ENCODE results near the gene VPS25. TPM values are rescaled to one million over a fixed set of nuclear protein-coding genes. Genes with fewer than 3 reads are reported as not detected.

VPS25 gene
- total RNA-seq, 1 experiment from 2014 or later, result 48.4 TPM

GRCh38 chr17:42748908-42749798 lies 24.1 kb upstream of the VPS25 start:
- no peak for TF ChIP-seq EZH2 (IDR thresholded peaks at IDR 0.05; ENCODE audit: low read depth)
- intact Hi-C loops (cut with micrococcal nuclease; ENCODE audit: unreplicated experiment), result no loop called here

DNA sequence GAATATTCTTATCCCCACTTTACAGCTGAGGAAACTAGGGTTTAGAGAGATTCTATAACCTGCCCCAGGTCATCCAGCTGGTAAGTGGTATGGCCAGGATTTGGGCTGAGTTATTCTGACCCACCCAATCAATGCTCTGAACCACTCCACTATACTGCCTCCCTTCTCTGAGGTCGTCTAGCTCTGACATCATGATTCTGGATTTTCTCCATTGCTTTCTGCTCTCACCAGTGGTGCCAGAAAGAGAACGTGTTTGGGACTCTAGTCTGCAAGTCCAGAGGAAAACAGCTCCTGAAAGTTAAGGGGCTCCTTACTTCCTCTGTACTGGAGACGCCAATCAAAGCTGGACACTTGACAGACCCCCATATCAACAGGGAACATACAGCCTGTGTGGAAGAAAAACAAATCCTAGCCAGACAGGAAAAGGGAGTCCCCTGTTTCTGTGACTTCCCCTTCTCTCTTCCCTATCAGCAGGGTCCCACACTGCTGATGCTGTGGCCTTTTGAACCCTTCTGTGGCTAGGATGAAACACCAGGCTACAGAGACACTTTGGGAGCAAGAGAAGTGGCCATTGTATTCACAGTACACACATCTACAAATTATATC lies 22.4 kb upstream of the VPS25 start:
- H3K4me1 ChIP-seq (replicated peaks; ENCODE audit: insufficient read depth), result peaks cover 3% of the 10 kb centered on the region; the same call in 1 of the 2 replicates
- CTCF ChIA-PET, result interaction anchor here (1.7 kb wide), 1 partner anchor 13 kb away, joined by 4 read pairs; no protein-coding TSS in a partner anchor
- no peaks in the 10 kb centered on the region; the same call in 1 of the 2 replicates for H3F3A ChIP-seq (ENCODE audit: insufficient read depth, low read depth)
- TF ChIP-seq EZH2 (IDR thresholded peaks at IDR 0.05; ENCODE audit: low read depth), result no peak
- no peak for TF ChIP-seq CTCF (conservative IDR thresholded peaks at IDR 0.05)
- H3K36me3 ChIP-seq (ENCODE audit: low read depth), result no peaks in the 10 kb centered on the region
- POLR2A ChIA-PET (ENCODE audit: unreplicated experiment), result no interaction called here
- H4K20me1 ChIP-seq (ENCODE audit: insufficient read depth), result no peaks in the 10 kb centered on the region
- DNase-seq, result no peak
- intact Hi-C loops (cut with micrococcal nuclease; ENCODE audit: unreplicated experiment), result no loop called here
- H3K27me3 ChIP-seq (ENCODE audit: insufficient read depth, low read depth), result no peaks in the 10 kb centered on the region
- no peak overlapping the region for H2AFZ ChIP-seq
- H3K79me2 ChIP-seq (ENCODE audit: low read depth), result no peaks in the 10 kb centered on the region
- H3K4me2 ChIP-seq, result no peak overlapping the region
- H3K9me3 ChIP-seq (ENCODE audit: insufficient read depth, low read depth), result no peaks in the 10 kb centered on the region
- BruUV-seq (replicated peaks), result no TSS peak
- H3K9me2 ChIP-seq (ENCODE audit: insufficient read depth), result no peaks in the 10 kb centered on the region
- no peak overlapping the region for H3K4me3 ChIP-seq
- H3K27ac ChIP-seq, result no peak overlapping the region

More at GRCh38 chr17:42748908-42749798, 24.1 kb upstream of the VPS25 start:
- ChIA-PET CTCF (interaction anchor here (1.7 kb wide), 1 partner anchor 14 kb away, joined by 4 read pairs; no protein-coding TSS in a partner anchor), POLR2A (ENCODE audit: unreplicated experiment) (no interaction called here)
- Histone ChIP-seq H3K4me3 (no peak overlapping the region), H3F3A (ENCODE audit: insufficient read depth, low read depth) (no peaks in the 10 kb centered on the region; the same call in 1 of the 2 replicates), H3K27me3 (ENCODE audit: insufficient read depth, low read depth) (no peaks in the 10 kb centered on the region), H3K27ac (no peak overlapping the region), H2AFZ (no peak overlapping the region), H4K20me1 (ENCODE audit: insufficient read depth) (no peaks in the 10 kb centered on the region), H3K4me2 (no peak overlapping the region), H3K9me3 (ENCODE audit: insufficient read depth, low read depth) (no peaks in the 10 kb centered on the region), H3K79me2 (ENCODE audit: low read depth) (no peaks in the 10 kb centered on the region), H3K36me3 (ENCODE audit: low read depth) (no peaks in the 10 kb centered on the region), H3K4me1 (replicated peaks; ENCODE audit: insufficient read depth) (peaks cover 7% of the 10 kb centered on the region), H3K9me2 (ENCODE audit: insufficient read depth) (no peaks in the 10 kb centered on the region)
- no TSS peak for BruUV-seq (replicated peaks)
- DNase-seq, result no peak

DNA sequence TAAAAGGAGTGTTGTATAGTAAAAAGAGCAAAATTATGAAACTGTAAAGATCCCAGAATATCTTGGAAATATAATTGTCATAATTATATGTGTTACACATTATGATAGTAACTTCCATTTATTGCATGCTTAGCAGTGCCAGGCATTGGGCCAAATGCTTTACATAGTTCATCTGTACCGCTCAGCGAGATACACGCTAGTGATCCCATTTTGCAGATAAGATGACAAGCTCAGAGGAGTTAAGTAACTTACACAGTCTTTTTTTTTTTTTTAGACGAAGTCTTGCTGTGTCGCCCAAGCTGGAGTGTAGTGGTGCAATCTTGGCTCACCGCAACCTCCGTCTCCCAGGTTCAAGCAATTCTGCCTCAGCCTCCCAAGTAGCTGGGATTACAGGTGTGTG lies 21.6 kb upstream of the VPS25 start:
- POLR2A ChIA-PET (ENCODE audit: unreplicated experiment), result no interaction called here
- Histone ChIP-seq H4K20me1 (ENCODE audit: insufficient read depth) (no peaks in the 10 kb centered on the region), H3F3A (ENCODE audit: insufficient read depth, low read depth) (no peaks in the 10 kb centered on the region; the same call in 1 of the 2 replicates), H3K79me2 (ENCODE audit: low read depth) (no peaks in the 10 kb centered on the region), H3K4me2 (no peak overlapping the region), H3K9me3 (ENCODE audit: insufficient read depth, low read depth) (no peaks in the 10 kb centered on the region), H3K27me3 (ENCODE audit: insufficient read depth, low read depth) (no peaks in the 10 kb centered on the region), H2AFZ (no peak overlapping the region), H3K9me2 (ENCODE audit: insufficient read depth) (no peaks in the 10 kb centered on the region), H3K36me3 (ENCODE audit: low read depth) (no peaks in the 10 kb centered on the region), H3K27ac (no peak overlapping the region), H3K4me3 (no peak overlapping the region), H3K4me1 (replicated peaks; ENCODE audit: insufficient read depth) (peaks cover 3% of the 10 kb centered on the region; the same call in 1 of the 2 replicates)
- BruUV-seq (replicated peaks), result no TSS peak
- no peak for TF ChIP-seq CTCF (conservative IDR thresholded peaks at IDR 0.05)
- TF ChIP-seq EZH2 (IDR thresholded peaks at IDR 0.05; ENCODE audit: low read depth), result no peak
- intact Hi-C loops (cut with micrococcal nuclease; ENCODE audit: unreplicated experiment), result no loop called here
- CTCF ChIA-PET, result interaction anchor here (0.6 kb wide), 1 partner anchor 71 kb away, joined by 3 read pairs; no protein-coding TSS in a partner anchor
- no peak for DNase-seq

Measured in PC-9 (cell line).